Measurements from ENCODE around the gene FBXO4. TPM values are rescaled to one million over a fixed set of nuclear protein-coding genes. Genes with fewer than 3 reads are reported as not detected.
"Not testable (repeated sequence)": the region's sequence is repeated elsewhere in the genome, so short reads cannot be mapped to it uniquely, and the experiment has no call there.

FBXO4 gene
- total RNA-seq, 2 donors from 2014 or later, result 1.8 to 1.9 TPM

DNA sequence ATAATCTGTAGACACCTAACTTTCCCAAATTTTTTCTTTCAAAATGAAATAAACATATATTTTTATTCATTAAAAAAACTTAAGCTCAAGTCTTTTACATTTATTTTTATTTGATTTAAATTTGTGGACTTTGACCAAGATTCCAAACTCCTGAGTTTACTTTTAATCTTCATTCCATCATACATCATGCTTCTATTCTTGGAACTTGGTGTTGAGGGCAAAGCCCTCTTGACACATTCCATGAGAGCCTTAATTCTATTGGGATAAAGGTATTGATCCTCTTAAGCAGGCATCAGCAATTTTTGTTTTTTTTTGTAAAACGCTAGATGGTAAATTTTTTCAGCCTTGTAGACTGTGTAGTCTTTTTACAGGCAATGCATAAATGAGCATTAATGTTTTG is 53.6 kb downstream of the FBXO4 start:
- Histone ChIP-seq H3K9me3 (ENCODE audit: control insufficient read depth, low read length) (no peaks in the 10 kb centered on the region), H3K27ac (ENCODE audit: low read depth, low read length) (no peak overlapping the region), H3K4me3 (ENCODE audit: low read length) (no peak overlapping the region), H3K27me3 (ENCODE audit: control insufficient read depth, insufficient read depth, low read length, poor library complexity, severe bottlenecking) (no peaks in the 10 kb centered on the region), H3K9ac (ENCODE audit: extremely low read depth, low read length, poor library complexity, severe bottlenecking) (no peak overlapping the region), H3K36me3 (ENCODE audit: control insufficient read depth, insufficient read depth, low read length) (no peaks in the 10 kb centered on the region), H3K4me1 (ENCODE audit: control insufficient read depth, insufficient read depth, low read length) (no peaks in the 10 kb centered on the region)
- Mint-ChIP-seq H3K9me3 (peaks cover 8% of the 10 kb centered on the region), H3K27ac (no peak overlapping the region), H3K4me1 (no peaks in the 10 kb centered on the region), H3K4me3 (no peak overlapping the region), H3K36me3 (ENCODE audit: low read depth) (no peaks in the 10 kb centered on the region), H3K27me3 (ENCODE audit: insufficient read depth) (no peaks in the 10 kb centered on the region)
- DNase-seq, result no peak
- TF ChIP-seq CTCF (conservative IDR thresholded peaks at IDR 0.05), result no peak
- WGBS, 2 experiments (ENCODE audit: insufficient coverage in 1 of 2, insufficient read length in 1 of 2), result 87 to 100% methylated on average over 1 of the region's 1 CpG

- no peaks in the 10 kb centered on the region for H3K36me3 ChIP-seq (ENCODE audit: control insufficient read depth, insufficient read depth, low read length)
- TF ChIP-seq CTCF (conservative IDR thresholded peaks at IDR 0.05), result no peak
- no peaks in the 10 kb centered on the region for H3K27me3 ChIP-seq (ENCODE audit: control insufficient read depth, insufficient read depth, low read length, poor library complexity, severe bottlenecking)
- no peak for DNase-seq
- H3K4me1 ChIP-seq (ENCODE audit: control insufficient read depth, insufficient read depth, low read length), result no peaks in the 10 kb centered on the region
- peaks cover 8% of the 10 kb centered on the region for H3K9me3 Mint-ChIP-seq
- H3K27ac Mint-ChIP-seq, result no peak overlapping the region
- no peaks in the 10 kb centered on the region for H3K4me1 Mint-ChIP-seq
- no peak overlapping the region for H3K27ac ChIP-seq (ENCODE audit: low read depth, low read length)
- H3K9ac ChIP-seq (ENCODE audit: extremely low read depth, low read length, poor library complexity, severe bottlenecking), result no peak overlapping the region
- H3K9me3 ChIP-seq (ENCODE audit: control insufficient read depth, low read length), result no peaks in the 10 kb centered on the region
- WGBS, 2 experiments (ENCODE audit: insufficient coverage in 1 of 2, insufficient read length in 1 of 2), result 100% methylated on average over 2 of the region's 2 CpGs; no CpG with 5 or more reads in 1 of the 2 experiments
- no peaks in the 10 kb centered on the region for H3K36me3 Mint-ChIP-seq (ENCODE audit: low read depth)
- H3K4me3 ChIP-seq (ENCODE audit: low read length), result no peak overlapping the region
- no peaks in the 10 kb centered on the region for H3K27me3 Mint-ChIP-seq (ENCODE audit: insufficient read depth)
- H3K4me3 Mint-ChIP-seq, result no peak overlapping the region
Measured at GRCh38 chr5:41980396-41980795, 55.3 kb downstream of the FBXO4 start.

DNA sequence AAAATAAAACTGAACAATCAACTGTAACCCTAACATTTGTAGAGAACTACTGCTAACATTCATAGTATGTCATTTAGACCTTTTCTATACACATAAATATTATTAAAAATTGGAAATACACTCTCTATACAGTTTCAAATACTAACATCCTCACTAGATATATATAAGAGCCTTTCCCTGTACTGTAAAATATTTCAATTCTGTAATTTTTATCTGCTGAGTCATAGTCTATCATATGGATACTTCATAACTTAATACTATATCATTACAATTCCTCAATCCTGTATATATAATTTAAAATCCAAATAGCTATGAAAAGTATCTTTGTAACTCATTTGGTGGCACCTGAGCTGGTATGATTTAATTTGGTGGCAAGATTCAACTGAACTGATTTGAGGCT is 55.8 kb downstream of the FBXO4 start:
- no peak overlapping the region for H3K9ac ChIP-seq (ENCODE audit: extremely low read depth, low read length, poor library complexity, severe bottlenecking)
- no peaks in the 10 kb centered on the region for H3K36me3 ChIP-seq (ENCODE audit: control insufficient read depth, insufficient read depth, low read length)
- no peak for TF ChIP-seq CTCF (conservative IDR thresholded peaks at IDR 0.05)
- Mint-ChIP-seq H3K27me3 (ENCODE audit: insufficient read depth) (no peaks in the 10 kb centered on the region), H3K4me1 (no peaks in the 10 kb centered on the region), H3K9me3 (peaks cover 5% of the 10 kb centered on the region), H3K4me3 (no peak overlapping the region), H3K27ac (no peak overlapping the region), H3K36me3 (ENCODE audit: low read depth) (no peaks in the 10 kb centered on the region)
- no peaks in the 10 kb centered on the region for H3K27me3 ChIP-seq (ENCODE audit: control insufficient read depth, insufficient read depth, low read length, poor library complexity, severe bottlenecking)
- no peaks in the 10 kb centered on the region for H3K4me1 ChIP-seq (ENCODE audit: control insufficient read depth, insufficient read depth, low read length)
- DNase-seq, result no peak
- no peaks in the 10 kb centered on the region for H3K9me3 ChIP-seq (ENCODE audit: control insufficient read depth, low read length)
- H3K27ac ChIP-seq (ENCODE audit: low read depth, low read length), result no peak overlapping the region
- no peak overlapping the region for H3K4me3 ChIP-seq (ENCODE audit: low read length)

GRCh38 chr5:41982858-41983257 is 57.8 kb downstream of the FBXO4 start:
- not testable (repeated sequence) for H3K27me3 ChIP-seq (ENCODE audit: control insufficient read depth, insufficient read depth, low read length, poor library complexity, severe bottlenecking); H3K9me3 ChIP-seq (ENCODE audit: control insufficient read depth, low read length); H3K4me1 Mint-ChIP-seq; H3K4me3 Mint-ChIP-seq; DNase-seq; H3K27ac Mint-ChIP-seq; H3K27me3 Mint-ChIP-seq (ENCODE audit: insufficient read depth); H3K4me1 ChIP-seq (ENCODE audit: control insufficient read depth, insufficient read depth, low read length); H3K36me3 ChIP-seq (ENCODE audit: control insufficient read depth, insufficient read depth, low read length); H3K9ac ChIP-seq (ENCODE audit: extremely low read depth, low read length, poor library complexity, severe bottlenecking); H3K27ac ChIP-seq (ENCODE audit: low read depth, low read length); H3K9me3 Mint-ChIP-seq; H3K36me3 Mint-ChIP-seq (ENCODE audit: low read depth); H3K4me3 ChIP-seq (ENCODE audit: low read length)
- WGBS, 2 experiments (ENCODE audit: insufficient coverage in 1 of 2, insufficient read length in 1 of 2), result 90% methylated on average over 1 of the region's 2 CpGs; no CpG with 5 or more reads in 1 of the 2 experiments

Measured in endodermal cell (in vitro differentiated cells).